GM18858 (cell line): ENCODE measurements around the gene CHRD.

Experiments used
- ATAC-seq: cut with Tn5 transposase; IDR thresholded peaks from one replicate; pipeline ENCODE4 v1.9.1; 2021; ENCODE audit not compliant: unreplicated experiment

Gene CHRD

DNA sequence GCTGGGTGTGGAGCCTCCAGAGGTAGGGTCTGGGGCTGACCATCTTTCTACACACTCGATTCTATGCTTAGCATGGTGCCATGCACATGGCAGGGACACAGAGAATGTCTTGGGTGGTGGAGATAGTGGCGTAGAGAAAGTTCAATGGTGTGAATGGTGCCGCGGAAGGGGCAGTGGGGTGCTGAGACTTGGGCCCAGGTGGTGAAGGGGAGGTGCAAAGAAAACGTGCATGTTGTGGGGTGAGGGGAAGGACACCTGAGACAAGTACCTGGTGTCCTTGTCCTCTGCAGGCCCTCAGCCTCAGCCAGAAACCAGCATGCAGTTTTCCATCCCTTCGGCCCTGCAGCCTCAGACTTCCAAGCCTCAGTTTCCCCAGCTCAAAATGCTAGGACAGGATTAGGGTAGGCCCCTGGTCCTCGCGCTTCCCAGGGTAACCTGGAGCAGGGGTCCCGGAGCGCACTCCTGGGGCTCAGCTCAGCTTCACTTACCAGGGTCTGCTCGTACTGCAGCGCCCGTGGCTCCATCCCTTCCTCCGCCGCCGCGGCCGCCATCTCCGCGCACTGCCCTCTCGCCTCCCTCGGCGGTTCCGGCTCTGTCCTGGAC is 18.8 kb upstream of the CHRD start:
- no peak for ATAC-seq

DNA sequence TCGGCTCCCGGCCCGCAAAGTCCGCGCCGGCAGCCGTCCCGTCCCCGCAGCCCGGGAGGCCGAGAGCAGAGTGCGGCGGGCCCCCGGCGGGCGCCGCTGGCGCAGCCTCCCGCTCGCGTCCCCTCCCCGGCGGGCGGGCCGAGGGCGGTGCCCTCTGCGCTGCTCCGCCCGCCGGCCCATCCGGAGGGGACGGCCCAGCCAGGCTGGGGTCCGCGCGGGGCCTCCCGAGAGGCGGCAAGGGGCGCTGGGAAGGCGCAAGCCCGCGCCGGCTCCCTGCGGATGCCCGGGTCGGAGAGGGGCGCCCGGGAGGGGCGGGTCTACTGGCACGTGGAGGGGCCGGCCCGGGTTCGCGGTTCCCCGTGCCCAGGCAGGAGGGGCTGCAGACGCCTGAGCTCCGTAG is 18.3 kb upstream of the CHRD start, which contains the start of the genes CLCN2 and POLR2H:
TSS of gene CLCN2 (minus strand) at position 74 of the 400 bp plus-strand sequence. CDS start 126 bp downstream, outside the sequence.
TSS of gene POLR2H (plus strand) at position 179 of the 400 bp plus-strand sequence. CDS start 1,783 bp downstream, outside the sequence.
- no peak for ATAC-seq

- no peak for ATAC-seq
These were observed 17.8 kb upstream of the CHRD start for GRCh38 chr3:184361932-184362667.

GRCh38 chr3:184362668-184363546 is 16.9 kb upstream of the CHRD start:
- peak; percentile 88 for ATAC-seq

GRCh38 chr3:184366619-184367289 is 13.1 kb upstream of the CHRD start:
- ATAC-seq: no peak

- ATAC-seq: no peak
These were observed 11.7 kb upstream of the CHRD start for GRCh38 chr3:184368116-184368515.

DNA sequence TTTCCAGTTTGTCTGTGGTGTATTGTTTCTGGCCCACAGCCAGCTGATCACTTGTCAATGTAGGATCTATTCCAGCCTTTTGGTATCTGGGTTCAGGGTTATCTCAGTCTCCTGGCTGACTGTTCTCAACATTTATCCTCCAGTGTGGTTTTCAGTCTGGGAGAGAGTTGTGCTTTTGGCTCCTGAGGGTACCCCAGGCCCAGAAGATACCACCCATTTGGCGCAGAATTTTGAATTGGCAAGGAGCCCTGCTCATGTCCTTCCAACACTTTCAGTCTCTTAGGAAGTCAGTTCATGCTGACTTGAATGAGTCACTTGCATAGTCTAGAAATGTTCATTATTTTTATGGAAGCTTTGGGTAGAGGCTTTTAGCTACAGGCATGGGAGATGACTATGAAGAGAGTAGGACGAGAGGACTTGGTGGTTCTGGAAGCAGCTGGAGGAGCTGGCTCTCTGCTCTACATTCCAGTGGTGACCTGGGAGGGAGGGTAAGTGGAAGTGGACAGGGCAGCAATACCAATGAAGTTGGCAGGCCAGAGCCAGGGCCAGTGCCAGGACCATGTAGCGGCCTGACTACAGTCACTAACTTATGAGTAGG is 11.2 kb upstream of the CHRD start:
- ATAC-seq: no peak

DNA sequence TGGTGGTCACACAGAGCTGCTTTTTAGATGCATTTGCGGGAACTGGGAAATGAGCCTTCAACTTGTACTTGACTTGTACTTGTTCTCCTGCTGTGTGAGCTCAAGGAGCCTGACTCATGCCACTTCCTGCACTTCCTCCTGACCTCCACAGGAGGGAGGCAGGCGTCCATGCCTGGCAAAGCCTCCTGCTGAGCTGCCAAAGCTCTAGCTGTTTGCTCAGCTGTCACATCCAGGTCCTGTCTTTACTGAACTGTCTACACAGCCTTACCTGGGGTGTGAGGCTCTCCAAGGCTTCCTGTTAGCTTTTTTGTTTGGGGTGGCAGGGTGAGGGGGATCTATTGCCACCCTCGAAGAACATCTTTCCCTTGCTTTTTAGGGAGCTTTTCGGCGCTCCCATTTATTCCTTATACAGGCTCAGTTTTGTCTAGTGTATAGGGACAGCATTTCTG is 8.3 kb upstream of the CHRD start:
- peak; percentile 84 for ATAC-seq

GRCh38 chr3:184372296-184372821 is 7.5 kb upstream of the CHRD start:
- ATAC-seq: no peak

- ATAC-seq: no peak
These were observed 6.9 kb upstream of the CHRD start for GRCh38 chr3:184372911-184373310.

GRCh38 chr3:184373422-184373821 is 6.4 kb upstream of the CHRD start:
- ATAC-seq: no peak

DNA sequence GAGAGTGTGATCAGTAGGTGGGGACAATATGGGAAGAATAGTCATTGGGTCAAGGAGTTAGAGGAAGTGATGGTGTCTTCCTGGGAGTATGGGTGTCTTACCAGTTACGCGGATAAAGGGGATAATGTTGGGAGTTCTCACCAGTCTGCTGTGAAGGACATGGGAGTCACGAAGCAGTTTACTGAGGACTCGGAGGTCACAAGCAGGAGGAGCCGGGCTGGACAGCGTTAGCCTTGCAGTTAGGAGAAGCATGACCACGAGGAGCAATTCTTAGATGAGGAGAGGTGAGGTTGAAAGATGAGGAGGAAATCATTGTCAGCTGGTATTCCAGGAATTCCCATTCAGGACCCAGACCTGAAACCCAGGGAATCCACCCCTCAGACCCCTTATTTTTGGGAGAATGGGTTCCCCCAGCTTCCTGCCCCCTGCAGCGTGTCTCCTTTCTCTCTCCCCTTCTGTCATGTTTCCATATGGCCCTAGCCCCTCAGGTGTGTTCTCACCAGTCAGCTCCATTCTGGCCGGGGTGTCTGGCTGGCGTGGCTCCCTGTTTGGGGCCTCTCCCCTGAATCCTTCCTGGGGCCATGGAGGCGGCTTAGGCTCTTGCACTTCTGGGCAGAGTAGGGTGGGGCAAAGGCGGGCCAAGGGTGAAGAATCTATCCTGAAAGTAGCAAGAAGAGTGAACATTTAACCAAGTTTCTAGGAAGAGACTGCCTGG is 4.0 kb upstream of the CHRD start:
- ATAC-seq: no peak

DNA sequence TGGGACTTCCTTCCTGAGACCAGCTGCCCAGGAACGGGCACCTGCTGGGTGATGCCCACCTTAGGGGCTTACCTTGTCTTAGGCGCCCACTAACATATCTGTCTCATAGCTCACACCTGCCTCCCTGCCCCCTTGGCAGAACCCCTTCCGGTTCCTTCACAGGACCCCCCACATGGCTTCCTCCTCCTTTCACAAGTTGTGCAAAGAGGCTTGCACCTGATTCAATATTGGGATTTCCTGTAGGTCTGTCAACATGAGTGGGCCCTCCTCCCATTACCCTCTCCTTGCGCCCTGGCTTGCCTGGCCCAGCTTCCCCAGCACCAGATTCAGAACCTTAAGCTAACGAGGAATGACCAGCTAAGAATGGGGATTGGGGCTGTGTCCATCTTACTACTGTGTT is 2.5 kb upstream of the CHRD start:
- ATAC-seq: no peak

GRCh38 chr3:184377882-184378445 is 1.9 kb upstream of the CHRD start, which contains the start of gene THPO:
Gene THPO (minus strand): TSS chr3:184378207. CDS start chr3:184376259, 1,948 bp downstream.
- ATAC-seq: no peak

- no peak for ATAC-seq
These were observed 1.1 kb upstream of the CHRD start for GRCh38 chr3:184378651-184379357.

GRCh38 chr3:184380185-184380626 is 352 bp downstream of the CHRD start:
- ATAC-seq: no peak

DNA sequence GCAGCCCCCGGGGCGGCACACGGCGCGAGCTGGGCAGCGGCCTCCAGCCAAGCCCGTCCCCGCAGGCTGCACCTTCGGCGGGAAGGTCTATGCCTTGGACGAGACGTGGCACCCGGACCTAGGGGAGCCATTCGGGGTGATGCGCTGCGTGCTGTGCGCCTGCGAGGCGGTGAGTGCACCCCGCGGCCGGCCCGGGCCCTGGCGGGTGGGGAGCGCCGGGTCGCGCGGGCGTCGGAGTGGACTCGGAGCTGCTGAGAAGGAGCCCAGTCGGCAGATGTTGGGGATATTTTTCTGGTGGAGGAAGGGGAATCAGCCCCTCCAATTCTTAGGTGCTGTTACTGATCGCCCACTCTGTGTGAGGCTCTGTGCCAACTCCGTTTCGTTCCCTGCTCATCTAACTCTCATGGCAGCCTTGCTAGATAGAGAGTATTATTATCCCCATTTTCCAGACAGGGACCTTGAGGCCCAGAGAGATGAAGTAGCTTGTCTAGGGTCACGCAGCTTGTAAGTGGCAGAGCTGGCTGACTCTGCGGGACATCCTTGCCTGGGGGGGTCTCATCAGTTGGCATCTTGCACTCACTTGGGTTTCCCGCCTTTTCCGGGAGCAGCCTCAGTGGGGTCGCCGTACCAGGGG is 890 bp downstream of the CHRD start:
- ATAC-seq: no peak
